T-helper 2 cell treated with Interferon-gamma antibody and Interleukin-4, amounts not matched to agents 100 ng/mL and 5 ng/mL, for 36 hours (primary cell): ENCODE results near the gene CCDC78. TPM values are rescaled to one million over a fixed set of nuclear protein-coding genes. Genes with fewer than 3 reads are reported as not detected.
"Not testable (repeated sequence)": the region's sequence is repeated elsewhere in the genome, so short reads cannot be mapped to it uniquely, and the experiment has no call there.

Source experiments
- intact Hi-C: fragments of 100-400 bp; cut with micrococcal nuclease; formaldehyde crosslinking; loops from one replicate; pipeline ENCODE4 v1.15.1; 2023
- total RNA-seq: library from RNA; stranded (reverse); gene quantifications from 2 replicates; pipeline ENCODE4 v1.2.3, GENCODE V29; 2022

CCDC78 gene
- total RNA-seq, 1 donor from 2014 or later = 5.4 TPM

- intact Hi-C loops = no loop called here
Observed at GRCh38 chr16:695355-696089, 30.7 kb downstream of the CCDC78 start.

DNA sequence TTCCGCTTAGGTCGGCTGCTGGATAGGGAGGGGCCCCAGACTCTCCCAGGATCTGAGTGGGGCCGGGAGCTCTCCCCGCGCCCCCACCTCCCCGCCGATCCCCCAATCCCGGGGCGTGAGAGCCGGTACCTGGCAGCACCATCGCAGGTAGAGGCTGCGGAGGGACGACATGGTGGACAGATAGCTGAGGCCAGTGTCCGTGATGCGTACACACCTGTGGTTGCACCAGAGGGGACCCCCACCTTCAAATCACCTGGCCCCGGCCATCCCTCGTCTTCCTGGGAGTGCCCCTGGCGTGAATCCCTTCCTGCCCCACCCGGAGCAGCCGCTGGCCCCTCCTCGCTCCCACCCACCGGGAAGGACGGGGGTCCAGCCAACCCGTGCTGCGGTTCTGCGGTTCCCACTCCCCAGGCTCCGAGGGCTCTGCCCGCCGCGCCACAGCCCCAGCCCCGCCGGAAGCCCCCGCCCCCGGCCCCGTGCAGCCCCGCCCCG, 31.3 kb downstream of the CCDC78 start:
- intact Hi-C loops = no loop called here

- intact Hi-C loops = no loop called here
Observed at GRCh38 chr16:694187-694862, 31.9 kb downstream of the CCDC78 start.

- intact Hi-C loops = no loop called here
Observed at GRCh38 chr16:693766-694165, 32.5 kb downstream of the CCDC78 start.

DNA sequence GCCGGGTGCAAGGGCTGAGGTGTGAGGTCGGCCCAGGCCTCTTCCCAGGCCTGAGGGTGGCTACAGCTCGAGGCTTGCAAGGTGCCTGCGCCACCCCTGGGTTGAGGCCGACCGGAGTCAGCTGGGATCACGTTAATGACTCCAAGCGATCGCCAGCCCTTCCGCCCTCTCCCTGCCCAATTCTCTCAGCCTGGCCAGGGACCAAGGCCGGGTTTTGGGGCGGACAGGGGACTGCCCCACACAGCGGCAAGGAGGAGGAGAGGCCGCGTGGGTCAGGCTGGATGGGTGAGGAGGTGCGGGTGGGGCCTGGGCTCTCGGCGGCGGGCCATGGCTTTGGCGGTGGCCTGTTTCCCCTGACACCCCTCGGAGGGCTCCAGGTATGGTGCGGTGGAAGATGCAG, 32.9 kb downstream of the CCDC78 start:
- intact Hi-C loops = no loop called here

GRCh38 chr16:692356-693108, 33.7 kb downstream of the CCDC78 start:
- intact Hi-C loops = no loop called here

- intact Hi-C loops = not testable (repeated sequence)
Observed at GRCh38 chr16:691242-691641, 35.0 kb downstream of the CCDC78 start.

GRCh38 chr16:689175-689897, 36.9 kb downstream of the CCDC78 start:
- intact Hi-C loops = no loop called here

DNA sequence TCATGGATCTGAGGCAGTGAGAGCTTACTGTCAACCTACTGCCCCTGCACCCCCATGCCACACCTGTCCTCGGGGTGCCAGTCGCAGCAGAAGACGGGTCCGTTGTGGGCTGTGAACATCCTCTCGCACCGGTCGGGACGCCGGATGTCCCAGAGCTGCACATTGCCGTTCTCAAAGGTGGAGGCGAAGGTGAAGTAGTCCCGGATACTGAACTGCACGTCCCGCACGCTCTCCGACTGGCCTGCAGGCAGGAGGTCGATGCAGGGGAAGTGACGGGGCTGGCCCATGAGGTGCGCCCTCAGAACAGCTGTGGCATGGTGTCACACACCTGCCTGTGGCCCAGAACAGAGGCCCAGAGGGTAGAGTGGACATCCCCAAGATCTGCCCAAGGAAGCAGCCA, 38.7 kb downstream of the CCDC78 start:
- intact Hi-C loops = no loop called here

DNA sequence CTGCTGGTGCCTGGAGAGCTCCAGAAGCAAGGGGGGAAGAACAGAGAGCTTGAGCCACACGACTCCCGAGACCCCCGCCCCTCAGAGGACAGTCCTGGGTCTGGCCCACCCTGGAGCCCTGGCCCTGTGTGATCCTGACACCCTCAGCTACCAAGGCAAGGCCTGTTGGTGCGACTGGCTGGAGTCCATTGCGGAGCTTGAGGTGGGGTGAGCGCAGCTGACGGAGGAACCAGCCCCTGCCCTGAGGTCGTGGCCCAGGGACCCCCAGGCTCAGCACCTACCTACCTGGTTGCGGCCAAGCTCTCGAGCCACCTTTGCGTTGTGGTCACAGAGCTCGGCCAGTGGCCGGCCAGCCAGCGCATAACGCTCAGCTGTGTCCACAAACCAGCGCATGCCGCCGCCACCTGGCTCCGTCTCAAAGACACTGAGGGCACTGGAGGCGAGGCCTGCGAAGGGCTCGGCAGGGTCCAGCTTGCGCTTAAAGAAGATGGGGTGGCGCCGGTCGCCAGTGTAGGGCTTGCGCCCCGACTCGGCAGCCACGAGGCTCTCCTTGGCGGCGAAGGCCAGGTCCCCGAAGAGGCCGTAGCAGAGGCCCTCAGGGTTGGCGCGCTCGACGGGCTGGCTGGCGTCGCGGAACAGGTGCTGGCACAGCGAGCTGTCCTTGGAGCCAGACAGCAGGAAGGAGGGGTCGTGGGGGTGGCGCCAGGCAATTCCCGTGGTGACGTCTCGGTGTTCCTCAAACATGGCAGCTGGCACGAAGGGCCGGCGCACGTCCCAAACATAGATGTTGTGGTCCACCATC, 39.6 kb downstream of the CCDC78 start:
- intact Hi-C loops = no loop called here

DNA sequence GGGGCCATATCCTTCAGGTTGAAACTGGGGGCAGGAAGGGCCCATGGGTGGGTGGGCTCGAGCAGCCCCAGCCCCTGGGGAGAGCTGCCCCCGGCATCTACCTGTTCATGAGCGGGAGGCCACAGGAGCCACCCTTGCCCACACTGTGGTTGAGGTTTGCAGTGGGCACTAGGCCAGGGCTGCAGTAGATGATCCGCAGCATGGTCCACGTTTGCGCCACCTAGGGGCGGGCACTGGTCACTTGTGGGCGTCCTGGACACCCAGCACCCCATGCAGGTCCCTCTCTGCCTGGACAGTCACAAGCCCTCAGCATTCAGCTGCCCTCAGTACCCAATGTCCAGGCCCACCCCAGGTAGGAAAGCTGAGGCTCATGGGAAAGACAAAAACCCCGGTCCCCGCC, 40.3 kb downstream of the CCDC78 start:
- intact Hi-C loops = no loop called here

GRCh38 chr16:684961-685696, 41.1 kb downstream of the CCDC78 start:
- intact Hi-C loops = loop anchor here (1.0 kb wide), 1 partner anchor 49 kb away; the partner anchor contains the start of gene METTL26

- intact Hi-C loops = loop anchor here (1.0 kb wide), 1 partner anchor 48 kb away; the partner anchor contains the start of gene METTL26
Observed at GRCh38 chr16:684071-684794, 42.0 kb downstream of the CCDC78 start, which contains the start of gene JMJD8. TSS of gene JMJD8 (minus strand) at chr16:684334. CDS start at chr16:684319, 15 bp downstream.

- intact Hi-C loops = loop anchor here (1.0 kb wide), 1 partner anchor 47 kb away; the partner anchor contains the start of gene METTL26
Observed at GRCh38 chr16:683396-684070, 42.7 kb downstream of the CCDC78 start.

DNA sequence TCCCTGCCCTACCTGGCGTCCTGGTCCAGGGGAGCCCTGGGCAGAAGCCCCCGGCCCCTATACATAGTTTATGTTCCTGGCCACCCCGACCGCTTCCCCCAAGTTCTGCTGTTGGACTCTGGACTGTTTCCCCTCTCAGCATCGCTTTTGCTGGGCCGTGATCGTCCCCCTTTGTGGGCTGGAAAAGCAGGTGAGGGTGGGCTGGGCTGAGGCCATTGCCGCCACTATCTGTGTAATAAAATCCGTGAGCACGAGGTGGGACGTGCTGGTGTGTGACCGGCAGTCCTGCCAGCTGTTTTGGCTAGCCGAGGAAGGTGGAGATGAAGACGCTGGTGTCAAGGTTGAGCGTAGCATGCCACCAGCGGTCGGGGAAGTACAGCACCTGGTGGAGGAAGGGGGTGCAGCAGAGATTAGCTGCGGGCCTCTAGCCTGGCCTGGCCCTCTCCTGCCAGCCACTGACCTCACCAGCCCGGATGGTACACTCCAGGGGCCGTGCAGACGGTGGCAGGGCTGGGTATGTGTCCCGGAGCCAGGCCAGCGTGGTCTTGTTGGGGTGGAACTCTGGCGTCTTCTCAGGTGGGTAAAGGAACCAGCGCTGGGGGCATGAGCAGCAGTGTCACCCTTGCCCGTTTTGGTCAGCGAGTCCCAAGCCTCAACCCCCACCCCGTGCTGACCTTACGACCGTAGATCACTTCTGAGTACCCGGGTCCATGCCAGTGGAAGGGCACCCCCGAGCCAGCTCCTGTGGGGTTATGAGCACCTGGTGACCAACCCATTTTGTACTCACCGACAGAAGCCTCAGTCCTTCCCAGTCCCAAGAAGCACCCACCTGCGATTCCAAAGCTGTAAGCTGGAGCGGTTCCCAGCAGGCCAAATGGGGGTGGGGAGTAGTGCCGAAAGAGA, 43.5 kb downstream of the CCDC78 start:
- intact Hi-C loops = no loop called here

DNA sequence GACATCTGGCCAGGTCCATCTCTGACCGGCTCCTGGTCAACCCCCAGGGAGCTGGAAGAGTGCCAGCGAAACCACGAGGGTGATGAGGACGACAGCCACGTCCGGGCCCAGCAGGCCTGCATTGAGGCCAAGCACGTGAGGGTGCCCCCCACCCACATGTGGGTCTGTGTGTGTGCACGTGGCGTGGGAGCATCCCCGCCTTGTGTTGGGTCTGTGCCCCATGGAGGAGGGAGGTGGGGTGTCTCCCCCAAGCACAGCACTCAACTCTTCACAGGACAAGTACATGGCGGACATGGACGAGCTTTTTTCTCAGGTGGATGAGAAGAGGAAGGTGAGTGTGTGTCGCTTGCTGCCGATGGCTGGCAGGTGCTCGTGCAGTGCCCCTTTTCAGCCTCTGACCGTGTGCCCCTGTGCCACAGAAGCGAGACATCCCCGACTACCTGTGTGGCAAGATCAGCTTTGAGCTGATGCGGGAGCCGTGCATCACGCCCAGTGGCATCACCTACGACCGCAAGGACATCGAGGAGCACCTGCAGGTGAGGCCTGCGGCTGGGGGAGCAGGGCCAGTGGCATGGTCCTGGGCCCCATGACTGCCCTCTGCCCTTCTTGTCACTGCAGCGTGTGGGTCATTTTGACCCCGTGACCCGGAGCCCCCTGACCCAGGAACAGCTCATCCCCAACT, 44.4 kb downstream of the CCDC78 start:
- intact Hi-C loops = no loop called here
